GM18868 (cell line): Measurements from ENCODE around the gene NUBPL.
A peak's percentile ranks its signal among the peaks of the same experiment; 100 is the strongest.

Source experiments
- ATAC-seq: cut with Tn5 transposase; IDR thresholded peaks from one replicate; pipeline ENCODE4 v1.9.1; 2021; ENCODE audit warnings: mild to moderate bottlenecking, moderate library complexity; ENCODE audit not compliant: unreplicated experiment

NUBPL gene, protein sequence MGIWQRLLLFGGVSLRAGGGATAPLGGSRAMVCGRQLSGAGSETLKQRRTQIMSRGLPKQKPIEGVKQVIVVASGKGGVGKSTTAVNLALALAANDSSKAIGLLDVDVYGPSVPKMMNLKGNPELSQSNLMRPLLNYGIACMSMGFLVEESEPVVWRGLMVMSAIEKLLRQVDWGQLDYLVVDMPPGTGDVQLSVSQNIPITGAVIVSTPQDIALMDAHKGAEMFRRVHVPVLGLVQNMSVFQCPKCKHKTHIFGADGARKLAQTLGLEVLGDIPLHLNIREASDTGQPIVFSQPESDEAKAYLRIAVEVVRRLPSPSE

DNA sequence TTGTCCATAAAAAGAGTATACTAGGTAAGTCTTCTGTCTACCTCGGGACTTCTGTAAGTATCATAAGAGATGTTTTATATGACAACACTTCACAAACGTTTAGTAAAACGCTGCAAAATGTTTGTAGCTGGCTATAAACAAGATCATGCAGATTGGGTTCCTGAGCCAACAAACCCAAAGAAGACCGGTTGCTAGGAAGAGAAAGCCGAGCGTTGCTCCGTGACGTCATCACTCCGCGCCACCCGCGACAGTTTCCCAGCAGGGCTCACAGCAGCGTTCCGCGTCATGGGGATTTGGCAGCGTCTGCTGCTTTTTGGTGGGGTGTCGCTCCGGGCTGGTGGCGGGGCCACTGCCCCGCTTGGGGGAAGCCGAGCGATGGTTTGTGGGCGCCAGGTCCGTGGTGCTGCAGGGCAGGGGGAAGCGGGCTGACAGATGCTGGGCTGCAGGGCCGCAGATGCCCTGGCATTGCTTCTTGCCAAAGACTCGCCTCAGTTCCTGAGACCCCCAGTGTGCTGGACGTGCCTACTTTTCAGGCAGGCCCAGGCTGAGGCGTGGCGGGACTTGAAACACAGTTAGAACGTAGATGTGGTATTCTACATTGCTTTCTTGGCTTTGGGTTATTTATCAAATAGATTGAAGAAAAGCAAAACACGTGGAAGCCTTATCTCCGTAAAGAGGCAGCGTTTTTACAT lies at the start of gene NUBPL:
Gene NUBPL (plus strand): TSS at position 250 of the 692 bp plus-strand sequence. CDS start 36 bp downstream, at position 286.
- ATAC-seq = peak; percentile 97

DNA sequence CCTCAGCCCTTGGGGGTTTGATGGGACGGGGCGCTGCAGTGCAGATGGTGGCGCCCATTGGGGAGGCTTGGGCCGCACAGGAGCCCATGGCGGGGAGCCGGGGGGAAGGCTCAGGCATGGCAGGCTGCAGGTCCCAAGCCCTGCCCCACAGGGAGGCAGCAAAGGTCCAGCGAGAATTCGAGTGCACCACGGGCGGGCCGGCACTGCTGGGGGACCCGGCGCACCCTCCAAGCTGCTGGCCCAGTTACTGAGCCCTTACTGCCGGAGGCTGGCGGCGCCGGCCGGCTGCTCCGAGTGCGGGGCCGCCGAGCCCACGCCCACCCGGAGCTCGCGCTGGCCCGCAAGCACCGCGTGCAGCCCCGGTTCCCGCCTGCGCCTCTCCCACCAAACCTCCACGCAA lies 34.1 kb upstream of the NUBPL start:
- no peak for ATAC-seq

DNA sequence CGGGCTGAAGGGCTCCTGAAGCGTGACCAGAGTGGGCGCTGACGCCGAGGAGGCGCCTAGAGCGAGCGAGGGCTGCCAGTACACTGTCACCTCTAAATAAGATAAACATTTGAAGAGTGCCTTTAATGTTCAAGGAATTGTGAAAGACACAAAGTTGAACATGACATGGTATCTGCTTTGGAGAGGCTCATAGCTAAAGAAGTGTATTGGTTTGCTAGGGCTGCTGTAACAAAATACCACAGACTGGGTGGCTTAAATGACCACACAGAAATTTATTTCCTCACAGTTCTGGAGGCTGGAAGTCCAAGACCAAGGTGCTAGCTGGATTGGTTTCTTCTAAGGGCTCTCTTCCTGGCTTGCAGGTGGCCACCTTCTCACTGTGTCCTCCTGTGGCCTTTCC lies 33.7 kb upstream of the NUBPL start:
- no peak for ATAC-seq

DNA sequence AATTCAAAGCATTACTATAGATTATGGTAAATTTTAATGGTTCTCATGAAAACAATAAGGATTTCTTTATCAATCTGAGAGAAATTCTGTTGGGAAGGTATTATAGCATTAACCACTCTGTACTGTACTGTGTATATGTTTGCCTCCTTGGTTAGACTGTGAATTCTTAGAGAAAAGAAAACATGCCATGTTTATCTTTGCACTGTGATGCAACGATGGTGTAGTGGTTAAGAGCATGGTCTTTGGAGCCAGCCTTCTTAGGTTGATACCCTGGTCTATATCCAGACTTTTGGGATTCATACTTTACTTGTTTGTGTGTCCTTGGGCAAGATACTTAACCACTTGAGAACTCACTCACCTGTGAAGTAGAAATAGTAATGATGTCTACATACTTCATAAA lies 32.2 kb upstream of the NUBPL start:
- no peak for ATAC-seq

DNA sequence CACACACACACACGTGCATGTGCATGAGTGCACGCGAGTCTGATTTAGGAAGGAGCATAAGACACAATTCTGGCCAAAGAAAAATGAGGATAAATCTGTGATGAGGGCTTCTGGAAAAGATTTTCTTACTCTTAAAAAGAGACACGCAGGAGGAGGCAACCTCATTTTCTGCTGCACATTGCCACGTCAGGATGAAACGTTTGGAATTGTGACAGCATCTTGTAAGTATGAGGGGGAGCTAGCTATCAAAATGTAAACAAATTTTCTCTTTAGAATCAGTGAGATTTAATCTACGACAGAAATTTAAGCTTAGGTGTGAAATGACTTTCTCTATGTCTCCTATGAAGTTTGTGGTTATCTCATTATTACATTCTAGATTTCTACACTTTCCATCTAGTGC lies 31.1 kb upstream of the NUBPL start:
- ATAC-seq = no peak

DNA sequence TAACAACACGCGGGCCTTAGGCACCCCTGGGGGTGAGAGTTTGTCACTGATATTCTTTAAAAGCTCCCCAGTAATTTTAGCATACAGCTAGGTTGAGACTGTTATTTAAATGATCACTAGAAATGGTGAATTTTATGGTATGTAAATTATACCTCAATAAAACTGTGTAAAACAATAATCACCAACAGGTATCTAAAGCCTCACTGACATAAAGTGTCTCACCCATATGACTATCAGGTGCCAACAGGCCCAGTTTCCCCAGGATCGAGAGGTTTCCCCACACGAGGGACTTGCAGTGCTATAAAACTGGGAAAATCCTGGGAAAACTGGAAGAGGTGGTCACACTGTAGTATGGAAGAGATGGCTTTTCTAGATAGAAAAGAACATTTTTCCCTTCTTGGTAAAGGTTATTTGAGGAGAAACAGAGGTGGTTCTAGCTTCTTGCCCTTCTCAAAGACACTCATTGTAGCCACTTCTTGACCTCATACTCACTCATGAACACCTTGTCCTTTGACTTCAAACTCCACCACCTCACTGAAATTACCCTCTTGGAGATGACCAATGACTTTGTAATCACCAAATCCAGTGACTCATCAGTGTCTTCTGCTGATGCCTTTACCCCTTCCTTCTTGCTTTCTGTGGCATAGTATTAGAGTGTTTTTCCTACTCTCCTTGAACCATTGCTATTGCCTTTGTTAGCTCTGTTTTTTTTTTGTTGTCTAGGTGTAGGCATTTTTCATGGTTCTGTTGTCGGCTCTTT lies 24.8 kb upstream of the NUBPL start:
- no peak for ATAC-seq

DNA sequence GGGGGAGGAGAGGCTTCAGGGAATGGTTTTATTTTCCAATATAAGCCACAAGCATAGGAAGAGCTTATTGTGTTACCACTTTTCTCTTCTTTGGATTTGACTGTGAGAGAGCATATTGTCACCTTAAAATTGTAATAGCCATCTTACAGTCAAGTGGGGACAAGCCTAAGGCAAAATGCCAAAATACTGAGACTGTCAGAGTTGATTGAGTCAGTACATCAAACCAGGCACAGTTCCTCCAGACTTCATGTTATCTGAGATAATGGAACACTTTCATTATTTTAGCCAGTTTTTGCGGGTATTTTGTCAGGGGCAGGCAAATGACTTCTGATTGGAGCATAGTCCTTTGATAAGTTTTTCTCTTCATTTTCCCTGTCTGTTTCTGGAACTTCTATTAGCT lies 19.5 kb upstream of the NUBPL start:
- ATAC-seq = no peak

DNA sequence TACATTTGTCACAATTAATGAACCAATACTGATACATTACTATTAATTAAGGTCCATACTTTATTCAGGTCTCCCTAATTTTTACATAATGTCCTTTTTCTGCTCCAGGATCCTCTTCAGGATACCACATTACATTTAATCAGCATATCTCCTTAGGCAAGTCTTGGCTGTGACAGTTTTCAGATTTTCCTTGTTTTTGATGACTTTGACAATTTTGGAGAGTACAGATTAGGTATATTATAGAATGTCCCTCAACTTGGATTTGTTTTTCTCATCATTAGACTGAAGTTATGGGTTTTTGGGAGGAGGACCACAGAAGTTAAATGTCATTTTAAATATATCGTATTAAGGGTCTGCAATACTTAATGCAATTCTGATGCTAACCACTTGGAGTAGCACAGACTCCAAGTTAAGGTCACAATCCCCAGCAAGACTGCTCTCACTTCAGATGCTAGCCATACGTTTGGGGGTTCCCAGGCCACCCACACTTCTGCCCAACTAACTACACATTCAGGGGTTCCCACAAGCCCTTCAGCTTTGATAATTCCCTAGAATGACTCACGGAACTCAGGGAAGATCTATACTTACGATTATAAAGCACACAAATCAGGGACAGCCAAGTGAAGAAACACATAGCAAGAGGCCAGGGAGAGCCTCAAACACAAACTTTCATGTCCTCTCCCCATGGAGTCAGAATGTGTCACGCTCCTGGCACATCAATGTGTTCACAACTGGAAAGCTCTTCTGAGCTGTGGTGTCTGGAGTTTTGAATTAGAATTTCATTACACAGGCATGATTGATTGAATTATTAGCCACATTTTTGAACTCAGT lies 17.0 kb upstream of the NUBPL start:
- ATAC-seq = peak; percentile 95

DNA sequence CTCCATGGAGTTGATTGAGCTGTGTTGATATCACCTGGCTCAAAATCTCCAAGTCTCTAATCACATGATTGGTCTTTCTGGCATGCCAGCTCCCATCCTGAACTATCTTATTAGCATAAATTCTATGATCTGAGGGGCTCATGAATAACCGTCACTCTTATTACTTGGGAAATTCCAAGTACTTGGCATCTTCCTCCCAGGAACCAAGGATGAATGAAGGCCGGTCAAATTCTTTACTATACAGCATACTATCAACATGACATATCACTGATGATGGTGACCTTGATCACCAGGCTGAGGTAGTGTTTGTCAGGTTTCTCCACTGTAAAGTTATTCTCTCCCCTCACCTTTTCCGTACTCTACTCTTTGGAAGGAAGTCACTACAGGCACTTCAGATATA lies 16.4 kb upstream of the NUBPL start:
- ATAC-seq = no peak

DNA sequence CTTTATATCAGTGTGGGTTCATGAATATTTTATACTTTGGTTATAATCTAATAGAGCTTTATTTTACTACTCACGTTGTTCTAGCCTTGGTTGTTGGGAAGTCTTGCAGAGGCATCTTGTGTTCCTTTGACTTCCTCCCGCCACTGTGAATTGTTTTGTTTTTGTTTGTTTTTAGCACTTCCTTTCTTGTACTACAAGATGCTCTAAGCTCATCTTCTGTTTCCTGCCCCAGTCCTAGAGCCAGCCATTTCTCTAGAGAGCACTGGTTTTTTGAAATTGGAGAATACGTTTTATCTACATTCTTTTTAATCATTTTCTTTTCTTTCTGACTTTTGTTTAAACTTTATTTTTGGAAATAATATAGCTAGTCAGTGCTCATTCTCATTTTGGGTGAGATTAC lies 15.9 kb upstream of the NUBPL start:
- no peak for ATAC-seq

DNA sequence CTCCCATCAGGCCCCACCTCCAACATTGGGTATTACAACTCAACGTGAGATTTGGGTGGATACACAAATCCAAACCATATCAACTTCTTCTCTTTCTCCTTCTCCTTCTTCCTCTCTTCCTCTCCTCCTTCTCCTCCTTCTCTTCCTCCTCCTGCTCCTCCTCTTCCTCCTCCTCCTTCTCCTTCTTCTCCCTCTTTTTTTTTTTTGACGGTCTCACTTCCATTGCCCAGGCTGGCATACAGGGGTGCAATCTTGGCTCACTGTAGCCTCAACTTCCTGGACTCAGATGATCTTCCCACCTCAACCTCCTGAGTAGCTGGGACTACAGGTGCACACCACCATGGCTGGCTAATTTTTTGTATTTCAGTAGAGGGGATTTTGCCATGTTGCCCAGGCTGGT lies 11.4 kb upstream of the NUBPL start:
- ATAC-seq = no peak

DNA sequence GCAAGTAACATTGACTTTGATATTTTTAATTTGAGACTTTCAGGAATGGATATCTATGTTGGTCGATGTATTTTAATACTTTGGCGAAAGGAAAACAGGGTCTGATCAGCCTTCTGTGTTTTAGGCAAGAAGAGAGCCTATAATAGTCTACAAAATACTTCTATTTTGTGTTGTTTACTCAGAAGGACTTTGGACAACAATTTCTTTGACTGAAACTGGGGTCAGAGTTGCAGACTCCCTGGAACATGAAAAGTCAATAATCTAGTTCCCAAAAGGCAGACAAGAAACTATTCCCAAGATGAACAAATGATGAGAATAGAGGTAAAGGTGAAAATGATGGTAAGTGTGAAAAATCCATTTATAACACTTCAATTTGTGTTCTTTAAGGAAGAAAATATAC lies 10.6 kb upstream of the NUBPL start:
- ATAC-seq = no peak

DNA sequence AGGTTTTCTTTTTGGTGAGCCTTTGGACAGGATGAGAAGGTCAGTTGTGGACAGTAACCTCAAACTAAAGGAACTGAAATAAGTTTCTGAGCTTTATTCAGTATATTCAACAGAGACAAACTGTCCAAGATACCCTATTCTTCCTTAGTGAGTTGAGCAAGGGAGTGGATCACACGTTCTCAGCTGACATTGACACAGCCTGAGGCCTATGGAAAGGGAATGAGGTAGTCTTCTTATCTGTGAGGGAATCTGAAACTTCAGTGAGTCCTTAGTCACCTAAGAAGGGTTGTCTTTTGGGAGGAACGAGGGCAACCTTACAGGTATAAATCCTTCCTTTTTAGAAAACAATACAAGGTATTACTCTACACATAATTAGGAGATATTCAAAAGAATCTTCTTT lies 5.0 kb upstream of the NUBPL start:
- ATAC-seq = no peak

DNA sequence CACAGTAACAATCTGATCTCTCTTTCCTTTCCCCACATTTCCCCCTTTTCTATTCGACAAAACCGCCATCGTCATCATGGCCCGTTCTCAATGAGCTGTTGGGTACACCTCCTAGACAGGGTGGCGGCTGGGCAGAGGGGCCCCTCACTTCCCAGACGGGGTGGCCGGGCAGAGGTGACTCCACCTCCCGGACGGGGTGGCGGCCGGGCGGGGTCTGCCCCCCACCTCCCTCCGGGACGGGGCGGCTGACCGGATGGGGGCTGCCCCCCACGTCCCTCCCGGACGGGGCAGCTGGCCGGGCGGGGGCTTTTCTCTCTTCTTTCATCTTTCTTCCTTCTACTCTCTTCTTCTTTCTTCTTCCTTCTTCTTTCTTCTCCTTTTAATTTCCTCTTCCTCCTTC lies 1.3 kb upstream of the NUBPL start:
- no peak for ATAC-seq

DNA sequence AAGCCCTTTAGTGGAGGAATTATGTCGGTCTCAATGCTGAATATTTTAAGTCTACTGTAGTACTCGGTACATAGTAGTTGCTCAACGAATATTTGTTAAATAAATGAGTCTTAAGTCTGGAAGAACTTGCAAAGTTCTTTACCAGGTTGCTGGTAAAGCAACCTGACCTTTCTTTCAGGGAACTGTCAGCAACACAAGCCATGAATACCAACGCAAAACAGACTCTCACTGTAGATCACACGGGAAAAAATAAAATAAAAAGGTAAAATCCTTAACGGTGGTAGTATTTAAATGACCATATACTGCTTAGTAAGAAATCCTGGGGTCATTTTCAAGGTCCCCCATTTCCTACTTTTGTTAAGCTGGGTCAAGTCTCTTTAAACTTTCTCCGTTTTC lies 447 bp upstream of the NUBPL start:
- ATAC-seq = peak; percentile 9

DNA sequence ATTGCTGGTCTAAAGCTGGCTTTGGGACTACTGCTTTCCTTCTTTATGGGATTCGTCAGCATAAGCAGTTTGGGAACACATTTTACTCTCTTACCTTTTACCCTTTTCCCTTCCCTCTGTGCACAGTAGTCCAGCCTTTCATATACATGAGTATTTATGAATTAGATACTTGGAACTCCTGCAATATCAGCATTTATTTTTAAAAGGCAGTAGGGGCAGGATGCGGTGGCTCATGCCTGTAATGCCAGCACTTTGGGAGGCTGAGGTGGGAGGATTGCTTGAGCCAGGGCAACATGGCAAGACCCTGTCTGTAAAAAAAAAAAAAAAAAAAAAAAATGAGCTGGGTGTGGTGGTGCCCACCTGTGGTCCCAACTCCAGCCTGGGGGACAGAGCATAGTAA lies 3.0 kb downstream of the NUBPL start:
- ATAC-seq = no peak

DNA sequence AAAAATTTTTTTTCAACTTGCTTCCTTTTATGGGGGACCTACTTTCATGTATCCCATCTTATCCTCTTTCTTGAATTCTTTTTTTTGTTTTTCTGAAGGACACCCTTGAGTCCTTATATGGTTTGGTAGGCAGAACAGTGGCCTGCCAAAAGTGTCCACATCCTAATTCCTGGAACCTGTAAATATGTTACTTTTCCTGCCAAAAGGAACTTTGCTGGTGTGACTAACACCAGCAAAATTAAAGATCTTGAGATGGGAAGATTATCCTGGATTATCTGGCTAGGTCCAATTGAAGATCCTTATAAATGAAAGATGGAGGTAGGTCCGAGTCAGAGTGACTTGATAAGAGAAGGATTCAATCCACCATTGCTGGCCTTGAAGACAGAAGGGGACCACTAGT lies 5.3 kb downstream of the NUBPL start:
- ATAC-seq = no peak

DNA sequence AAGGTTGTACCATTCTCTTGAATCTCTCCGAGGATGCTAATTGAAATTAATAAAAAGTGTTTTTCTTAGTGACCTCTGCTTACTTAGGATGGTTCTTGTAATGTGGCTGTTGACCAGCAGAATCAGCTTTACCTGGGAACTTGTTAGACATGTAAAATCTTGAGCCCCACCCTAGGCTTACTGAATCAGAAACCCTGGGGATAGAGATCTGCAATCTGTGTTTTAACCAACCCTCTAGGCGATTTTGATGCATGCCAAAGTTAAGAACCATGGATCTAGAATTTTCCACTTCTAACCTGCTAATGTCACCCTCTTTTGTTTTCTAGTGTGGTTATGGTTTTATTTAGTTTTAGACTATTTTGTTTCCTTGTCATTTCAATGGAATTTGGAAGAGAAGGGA lies 6.5 kb downstream of the NUBPL start:
- no peak for ATAC-seq

DNA sequence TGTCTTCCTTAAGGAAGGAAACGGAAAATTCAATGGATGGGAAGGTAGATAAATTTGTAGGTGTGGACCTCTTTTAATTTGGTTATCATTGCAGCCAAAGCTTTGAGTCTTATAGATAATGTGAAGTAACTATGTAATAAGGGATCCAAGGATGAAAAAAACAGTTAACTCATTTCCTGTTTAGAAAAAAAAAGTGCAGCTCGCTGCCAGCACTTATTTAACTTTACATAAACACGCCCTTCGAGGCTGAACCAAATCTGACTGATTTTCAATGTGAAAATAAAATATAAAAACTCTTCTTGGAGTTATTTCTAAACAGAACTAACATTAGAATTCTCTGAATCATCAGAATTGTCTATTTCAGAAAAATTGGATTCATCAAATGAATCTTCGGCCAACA lies 7.0 kb downstream of the NUBPL start:
- ATAC-seq = no peak

DNA sequence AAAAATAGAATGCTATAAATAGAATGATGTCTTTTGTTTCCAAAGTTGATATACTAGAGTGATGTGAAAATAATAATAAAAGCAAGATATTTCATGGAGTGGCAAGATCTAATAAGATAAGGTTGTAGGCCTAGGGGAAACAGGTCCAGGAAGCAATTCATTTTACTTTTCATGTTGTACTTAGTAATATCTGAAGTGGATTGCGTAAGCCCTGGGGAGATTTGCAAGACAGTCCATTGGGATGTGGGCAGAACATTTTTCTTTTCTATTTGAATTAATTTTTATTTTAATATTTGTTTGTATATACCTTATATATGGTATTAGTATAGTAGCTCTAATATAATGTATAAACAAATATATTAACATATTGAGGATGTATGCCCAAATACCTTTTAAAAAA lies 7.5 kb downstream of the NUBPL start:
- ATAC-seq = no peak

DNA sequence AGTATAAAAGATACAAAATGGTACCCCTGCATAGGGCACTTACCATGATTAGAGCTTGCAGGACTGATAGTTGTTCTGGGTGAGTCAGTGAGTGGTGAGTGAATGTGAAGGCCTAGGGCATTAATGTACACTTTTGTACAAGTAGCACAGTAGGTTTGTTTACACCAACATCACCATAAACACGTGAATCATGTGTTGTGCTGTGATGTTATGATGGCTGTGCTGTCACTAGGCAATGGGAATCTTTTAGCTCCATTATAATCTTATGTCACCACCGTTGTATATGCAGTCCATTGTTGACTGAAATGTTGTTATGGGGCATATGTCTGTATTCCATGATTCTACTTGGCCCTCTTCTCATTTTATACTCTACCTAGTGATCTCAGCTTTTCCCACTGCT lies 11.8 kb downstream of the NUBPL start:
- no peak for ATAC-seq
